ENCODE data around the gene C16orf92.

The C16orf92 gene

GRCh38 chr16:30068333-30068732 is 45.3 kb downstream of the C16orf92 start:
- TF ChIP-seq POLR2AphosphoS5 (IDR thresholded peaks at IDR 0.05; ENCODE audit: low read depth, low read length) (no peak), POLR2A (IDR thresholded peaks at IDR 0.05; ENCODE audit: low read depth, low read length) (no peak), TAF1 (IDR thresholded peaks at IDR 0.05; ENCODE audit: borderline replicate concordance, low read depth, low read length) (no peak)
- DNase-seq (ENCODE audit: insufficient read length) = no peak
- FAIRE-seq = no peak

GRCh38 chr16:30068750-30069610 is 46.0 kb downstream of the C16orf92 start:
- no peak for DNase-seq (ENCODE audit: insufficient read length)
- FAIRE-seq = no peak
- TF ChIP-seq POLR2A (IDR thresholded peaks at IDR 0.05; ENCODE audit: low read depth, low read length) (no peak; the same call in 1 of the 2 replicates), TAF1 (IDR thresholded peaks at IDR 0.05; ENCODE audit: borderline replicate concordance, low read depth, low read length) (no peak), POLR2AphosphoS5 (IDR thresholded peaks at IDR 0.05; ENCODE audit: low read depth, low read length) (no peak)

GRCh38 chr16:30069611-30070462 is 46.8 kb downstream of the C16orf92 start:
- DNase-seq (ENCODE audit: insufficient read length) (no peak), FAIRE-seq (no peak)
- no peak for TF ChIP-seq TAF1 (IDR thresholded peaks at IDR 0.05; ENCODE audit: borderline replicate concordance, low read depth, low read length)
- 0 out of 2 replicates have a peak, but pooled peaks have one; percentile 21 for TF ChIP-seq POLR2AphosphoS5 (IDR thresholded peaks at IDR 0.05; ENCODE audit: low read depth, low read length)

GRCh38 chr16:30070490-30070889 is 47.5 kb downstream of the C16orf92 start:
- FAIRE-seq (no peak), DNase-seq (ENCODE audit: insufficient read length) (no peak)
- TF ChIP-seq POLR2A (IDR thresholded peaks at IDR 0.05; ENCODE audit: low read depth, low read length) = no peak
- TF ChIP-seq POLR2AphosphoS5 (IDR thresholded peaks at IDR 0.05; ENCODE audit: low read depth, low read length) = no peak
- no peak for TF ChIP-seq TAF1 (IDR thresholded peaks at IDR 0.05; ENCODE audit: borderline replicate concordance, low read depth, low read length)

All from GM12892 (cell line).